CD4-positive, alpha-beta memory T cell (primary cell): Measurements from ENCODE around the gene CBFA2T3. TPM values are rescaled to one million over a fixed set of nuclear protein-coding genes. Genes with fewer than 3 reads are reported as not detected.

ENCODE experiments used
- CTCF ChIA-PET: fragments of 350-600 bp; sonication (Branson Sonifier 250); formaldehyde crosslinking; loops from one replicate; lab custom pipeline; 2021; ENCODE audit warnings: inconsistent platforms; ENCODE audit not compliant: partially characterized antibody; lab: Charles Lee
- POLR2A ChIA-PET: fragments of 350-600 bp; sonication (Branson Sonifier 250); formaldehyde crosslinking; loops from one replicate; lab custom pipeline; 2021; ENCODE audit not compliant: partially characterized antibody; lab: Charles Lee
- DNase-seq, 5 donors: peaks; one replicate each; pipeline versions ENCODE4 v3.0.0 to v3.0.0-alpha.2; 2020 to 2022; ENCODE audit warnings: mixed read lengths in 1 of 5
- H3K27ac ChIP-seq: one replicate; pipeline ENCODE4 v1.7.0; 2013; ENCODE audit warnings: low read depth, low read length
- H3K27me3 ChIP-seq: 2 replicates; pipeline ENCODE4 v1.7.0; 2013; ENCODE audit warnings: mild to moderate bottlenecking, low read length, moderate library complexity; ENCODE audit not compliant: insufficient read depth
- H3K36me3 ChIP-seq: 2 replicates; pipeline ENCODE4 v1.7.0; 2013; ENCODE audit warnings: mild to moderate bottlenecking, low read length, moderate library complexity; ENCODE audit not compliant: insufficient read depth
- H3K4me1 ChIP-seq: 2 replicates; pipeline ENCODE4 v1.7.0; 2013; ENCODE audit warnings: mild to moderate bottlenecking, low read length, moderate library complexity; ENCODE audit not compliant: insufficient read depth
- H3K4me3 ChIP-seq, 2 donors: one replicate each; pipeline ENCODE4 v1.7.0; 2013; ENCODE audit warnings: low read length in 2 of 2, mild to moderate bottlenecking in 1 of 2
- H3K9me3 ChIP-seq, 2 donors: one replicate each; pipeline ENCODE4 v1.7.0; 2013; ENCODE audit warnings: low read length in 2 of 2, control low read depth in 1 of 2; ENCODE audit not compliant: control insufficient read depth in 1 of 2
- H3K27ac Mint-ChIP-seq, 7 donors: one replicate each; pipeline ENCODE4 v1.8.0; 2020 to 2021; ENCODE audit warnings: mixed read lengths in 7 of 7, mild to moderate bottlenecking in 6 of 7, inconsistent platforms in 3 of 7, moderate library complexity in 3 of 7
- H3K27me3 Mint-ChIP-seq, 2 donors: one replicate each; pipeline ENCODE4 v1.8.0; 2020 to 2021; ENCODE audit warnings: mixed read lengths in 2 of 2
- H3K36me3 Mint-ChIP-seq, 2 donors: one replicate each; pipeline ENCODE4 v1.8.0; 2020 to 2021; ENCODE audit warnings: mixed read lengths in 2 of 2, inconsistent platforms in 1 of 2, mild to moderate bottlenecking in 1 of 2
- H3K4me1 Mint-ChIP-seq, 4 donors: one replicate each; pipeline ENCODE4 v1.8.0; 2020 to 2021; ENCODE audit warnings: mixed read lengths in 4 of 4, mild to moderate bottlenecking in 1 of 4
- H3K4me3 Mint-ChIP-seq, 8 donors: one replicate each; pipeline ENCODE4 v1.8.0; 2020 to 2021; ENCODE audit warnings: mixed read lengths in 8 of 8, mild to moderate bottlenecking in 7 of 8, moderate library complexity in 6 of 8, inconsistent platforms in 3 of 8
- H3K9me3 Mint-ChIP-seq, 8 donors: one replicate each; pipeline ENCODE4 v1.8.0; 2020 to 2021; ENCODE audit warnings: mixed read lengths in 8 of 8, mild to moderate bottlenecking in 5 of 8, inconsistent platforms in 3 of 8, moderate library complexity in 1 of 8
- intact Hi-C: fragments of 100-400 bp; cut with micrococcal nuclease; formaldehyde crosslinking; loops from one replicate; pipeline ENCODE4 v1.15.1; 2023
- polyA plus RNA-seq, 2 donors: library from polyadenylated mRNA; unstranded; fragments of 300-500 nt; fragmentation: Illumina TruSeq; gene quantifications; one replicate each; pipeline ENCODE4 v1.2.3, GENCODE V29; 2021
- total RNA-seq, 2 experiments: library from RNA; stranded (reverse); gene quantifications; one replicate each; pipeline ENCODE4 v1.2.3, GENCODE V29; 2021

CBFA2T3 gene
- total and polyA plus RNA-seq, 4 experiments from 2014 or later: 0.11 to 0.14 TPM; not detected in 2

GRCh38 chr16:89022051-89022836 is 45.2 kb upstream of the CBFA2T3 start:
- Histone ChIP-seq H3K36me3 (no peaks in the 10 kb centered on the region), H3K4me3 (no peak overlapping the region), H3K27ac (no peak overlapping the region), H3K4me1 (peaks cover 10% of the 10 kb centered on the region), H3K27me3 (no peaks in the 10 kb centered on the region), H3K9me3 (no peaks in the 10 kb centered on the region)
- Mint-ChIP-seq H3K4me1 (peaks cover 8 to 15% (median 11%) of the 10 kb centered on the region in 4 donors), H3K27me3 (peaks cover 1 to 11% of the 10 kb centered on the region in 2 donors), H3K9me3 (peaks cover 3 to 16% (median 10%) of the 10 kb centered on the region in 8 donors), H3K27ac (no peak overlapping the region), H3K4me3 (no peak overlapping the region), H3K36me3 (peaks cover 2 to 3% of the 10 kb centered on the region in 2 donors)
- CTCF ChIA-PET: no interaction called here
- POLR2A ChIA-PET: no interaction called here
- DNase-seq: no peak
- intact Hi-C loops: no loop called here

GRCh38 chr16:89020925-89021595 is 44.1 kb upstream of the CBFA2T3 start:
- peaks cover under 1% of the 10 kb centered on the region in 2 donors for H3K36me3 Mint-ChIP-seq
- ChIA-PET CTCF (no interaction called here), POLR2A (no interaction called here)
- Histone ChIP-seq H3K27me3 (no peaks in the 10 kb centered on the region), H3K36me3 (no peaks in the 10 kb centered on the region), H3K9me3 (no peaks in the 10 kb centered on the region), H3K27ac (no peak overlapping the region), H3K4me3 (no peak overlapping the region), H3K4me1 (peaks cover 8% of the 10 kb centered on the region)
- DNase-seq: no peak
- H3K4me3 Mint-ChIP-seq: no peak overlapping the region
- H3K9me3 Mint-ChIP-seq: peaks cover 0 to 6% (median under 1%) of the 10 kb centered on the region in 8 donors
- peaks cover 1 to 15% of the 10 kb centered on the region in 2 donors for H3K27me3 Mint-ChIP-seq
- H3K27ac Mint-ChIP-seq: no peak overlapping the region
- intact Hi-C loops: no loop called here
- peaks cover 2 to 8% (median 5%) of the 10 kb centered on the region in 4 donors for H3K4me1 Mint-ChIP-seq

GRCh38 chr16:89020068-89020924 is 43.3 kb upstream of the CBFA2T3 start:
- no peak overlapping the region for H3K27ac Mint-ChIP-seq
- DNase-seq: no peak
- ChIA-PET CTCF (no interaction called here), POLR2A (no interaction called here)
- H3K36me3 Mint-ChIP-seq: no peaks in the 10 kb centered on the region
- H3K9me3 Mint-ChIP-seq: peaks cover 0 to 5% (median 0%) of the 10 kb centered on the region in 8 donors
- no peaks in the 10 kb centered on the region for H3K9me3 ChIP-seq
- no peaks in the 10 kb centered on the region for H3K27me3 ChIP-seq
- intact Hi-C loops: no loop called here
- peaks cover under 1% of the 10 kb centered on the region for H3K4me1 ChIP-seq
- H3K27ac ChIP-seq: no peak overlapping the region
- no peaks in the 10 kb centered on the region for H3K36me3 ChIP-seq
- peaks cover 0 to 5% (median 0%) of the 10 kb centered on the region in 4 donors for H3K4me1 Mint-ChIP-seq
- H3K4me3 ChIP-seq: no peak overlapping the region
- no peak overlapping the region for H3K4me3 Mint-ChIP-seq
- peaks cover 1 to 15% of the 10 kb centered on the region in 2 donors for H3K27me3 Mint-ChIP-seq

GRCh38 chr16:89019511-89019910 is 42.5 kb upstream of the CBFA2T3 start:
- peaks cover 0 to under 1% (median 0%) of the 10 kb centered on the region in 8 donors for H3K9me3 Mint-ChIP-seq
- Histone ChIP-seq H3K4me3 (no peak overlapping the region), H3K36me3 (no peaks in the 10 kb centered on the region), H3K27me3 (no peaks in the 10 kb centered on the region), H3K9me3 (no peaks in the 10 kb centered on the region), H3K4me1 (no peaks in the 10 kb centered on the region), H3K27ac (no peak overlapping the region)
- DNase-seq: no peak
- peaks cover 1 to 15% of the 10 kb centered on the region in 2 donors for H3K27me3 Mint-ChIP-seq
- H3K36me3 Mint-ChIP-seq: no peaks in the 10 kb centered on the region
- CTCF ChIA-PET: no interaction called here
- no peak overlapping the region for H3K4me3 Mint-ChIP-seq
- H3K27ac Mint-ChIP-seq: no peak overlapping the region
- H3K4me1 Mint-ChIP-seq: peaks cover 0 to 3% (median 0%) of the 10 kb centered on the region in 4 donors
- POLR2A ChIA-PET: interaction anchor here (0.7 kb wide), 1 partner anchor 84 kb away, joined by 3 read pairs; no protein-coding TSS in a partner anchor
- intact Hi-C loops: no loop called here

- no peaks in the 10 kb centered on the region for H3K9me3 Mint-ChIP-seq
- Histone ChIP-seq H3K27me3 (no peaks in the 10 kb centered on the region), H3K27ac (no peak overlapping the region), H3K36me3 (no peaks in the 10 kb centered on the region), H3K4me1 (no peaks in the 10 kb centered on the region), H3K9me3 (no peaks in the 10 kb centered on the region), H3K4me3 (no peak overlapping the region)
- intact Hi-C loops: no loop called here
- DNase-seq: no peak
- H3K4me1 Mint-ChIP-seq: peaks cover 0 to 3% (median 0%) of the 10 kb centered on the region in 4 donors
- no peak overlapping the region for H3K27ac Mint-ChIP-seq
- ChIA-PET CTCF (no interaction called here), POLR2A (interaction anchor here (0.7 kb wide), 1 partner anchor 85 kb away, joined by 3 read pairs; no protein-coding TSS in a partner anchor)
- no peak overlapping the region for H3K4me3 Mint-ChIP-seq
- H3K27me3 Mint-ChIP-seq: peaks cover 1 to 19% of the 10 kb centered on the region in 2 donors
- no peaks in the 10 kb centered on the region for H3K36me3 Mint-ChIP-seq
Measured at GRCh38 chr16:89018282-89019158, 41.5 kb upstream of the CBFA2T3 start.

GRCh38 chr16:89017543-89018281 is 40.7 kb upstream of the CBFA2T3 start:
- peaks cover 7 to 22% of the 10 kb centered on the region in 2 donors for H3K27me3 Mint-ChIP-seq
- H3K27ac Mint-ChIP-seq: no peak overlapping the region
- ChIA-PET CTCF (no interaction called here), POLR2A (no interaction called here)
- no peak for DNase-seq
- H3K9me3 Mint-ChIP-seq: no peaks in the 10 kb centered on the region
- H3K4me1 Mint-ChIP-seq: peaks cover 0 to 5% (median under 1%) of the 10 kb centered on the region in 4 donors
- no peak overlapping the region for H3K4me3 Mint-ChIP-seq
- no peaks in the 10 kb centered on the region for H3K9me3 ChIP-seq
- intact Hi-C loops: no loop called here
- no peaks in the 10 kb centered on the region for H3K4me1 ChIP-seq
- no peak overlapping the region for H3K4me3 ChIP-seq
- no peak overlapping the region for H3K27ac ChIP-seq
- no peaks in the 10 kb centered on the region for H3K36me3 Mint-ChIP-seq
- no peaks in the 10 kb centered on the region for H3K36me3 ChIP-seq
- H3K27me3 ChIP-seq: no peaks in the 10 kb centered on the region
